ENCODE measurements around the gene ST3GAL3.

DNA sequence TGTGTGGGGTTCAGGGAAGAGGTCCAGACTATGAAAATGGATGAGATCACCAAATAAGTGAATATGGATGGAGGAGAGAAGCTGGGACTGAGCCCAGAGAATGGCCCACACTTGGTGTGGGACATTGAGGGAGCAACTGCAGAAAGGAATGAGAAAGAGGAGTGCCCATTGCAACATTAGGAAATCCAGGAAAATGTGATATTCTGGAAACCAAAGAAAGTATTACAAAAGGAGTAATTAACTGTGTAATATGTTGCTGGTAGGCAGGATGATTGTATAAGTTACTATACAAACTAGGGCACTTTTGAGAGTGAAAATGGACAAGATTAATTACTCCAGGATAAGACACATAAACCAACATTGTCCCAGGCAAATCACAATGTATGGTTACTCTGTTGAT lies 166.5 kb downstream of the ST3GAL3 start:
- TF ChIP-seq, protein P1, sequence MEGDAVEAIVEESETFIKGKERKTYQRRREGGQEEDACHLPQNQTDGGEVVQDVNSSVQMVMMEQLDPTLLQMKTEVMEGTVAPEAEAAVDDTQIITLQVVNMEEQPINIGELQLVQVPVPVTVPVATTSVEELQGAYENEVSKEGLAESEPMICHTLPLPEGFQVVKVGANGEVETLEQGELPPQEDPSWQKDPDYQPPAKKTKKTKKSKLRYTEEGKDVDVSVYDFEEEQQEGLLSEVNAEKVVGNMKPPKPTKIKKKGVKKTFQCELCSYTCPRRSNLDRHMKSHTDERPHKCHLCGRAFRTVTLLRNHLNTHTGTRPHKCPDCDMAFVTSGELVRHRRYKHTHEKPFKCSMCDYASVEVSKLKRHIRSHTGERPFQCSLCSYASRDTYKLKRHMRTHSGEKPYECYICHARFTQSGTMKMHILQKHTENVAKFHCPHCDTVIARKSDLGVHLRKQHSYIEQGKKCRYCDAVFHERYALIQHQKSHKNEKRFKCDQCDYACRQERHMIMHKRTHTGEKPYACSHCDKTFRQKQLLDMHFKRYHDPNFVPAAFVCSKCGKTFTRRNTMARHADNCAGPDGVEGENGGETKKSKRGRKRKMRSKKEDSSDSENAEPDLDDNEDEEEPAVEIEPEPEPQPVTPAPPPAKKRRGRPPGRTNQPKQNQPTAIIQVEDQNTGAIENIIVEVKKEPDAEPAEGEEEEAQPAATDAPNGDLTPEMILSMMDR (IDR thresholded peaks at IDR 0.05): no peak
- TF ChIP-seq POLR2A (IDR thresholded peaks at IDR 0.05): no peak

Measured in Peyer's patch (tissue), 4 donors.